Spleen (tissue), 11 donors: ENCODE measurements around the gene PRKCB. TPM values are rescaled to one million over a fixed set of nuclear protein-coding genes. Genes with fewer than 3 reads are reported as not detected.

ENCODE experiments used
- DNase-seq: peaks from one replicate; pipeline ENCODE4 v3.0.0-alpha.2; 2020
- H3K27ac ChIP-seq, 8 donors: fragments of 200-600 bp; sonication (generic) in 7 of 8; 1 replicate in 4 of 8; 2 replicates in 4 of 8; pipeline versions ENCODE4 v1.5.0 to v1.8.0; 2016 to 2021; ENCODE audit warnings: inconsistent platforms in 4 of 8, mild to moderate bottlenecking in 4 of 8, moderate library complexity in 1 of 8
- H3K27me3 ChIP-seq, 7 donors: fragments of 200-600 bp; sonication (generic) in 6 of 7; replicated peaks in 1 of 7; 1 replicate in 4 of 7; 2 replicates in 3 of 7; pipeline versions ENCODE4 v1.5.0 to v1.8.0; 2016 to 2021; ENCODE audit warnings: inconsistent platforms in 3 of 7, mild to moderate bottlenecking in 1 of 7
- H3K36me3 ChIP-seq, 6 donors: fragments of 200-600 bp; sonication (generic) in 5 of 6; 1 replicate in 4 of 6; 2 replicates in 2 of 6; pipeline versions ENCODE4 v1.5.0 to v1.8.0; 2016 to 2021; ENCODE audit warnings: inconsistent platforms in 2 of 6
- H3K4me1 ChIP-seq, 6 donors: fragments of 200-600 bp; sonication (generic) in 5 of 6; 1 replicate in 3 of 6; 2 replicates in 3 of 6; pipeline versions ENCODE4 v1.5.0 to v1.8.0; 2016 to 2021; ENCODE audit warnings: inconsistent platforms in 3 of 6
- H3K4me3 ChIP-seq, 8 donors: fragments of 200-600 bp; sonication (generic) in 7 of 8; 1 replicate in 4 of 8; 2 replicates in 4 of 8; pipeline versions ENCODE4 v1.5.0 to v1.8.0; 2016 to 2021; ENCODE audit warnings: inconsistent platforms in 4 of 8, mild to moderate bottlenecking in 4 of 8, moderate library complexity in 2 of 8
- H3K9me3 ChIP-seq, 8 donors: fragments of 200-600 bp; sonication (generic) in 7 of 8; 1 replicate in 4 of 8; 2 replicates in 4 of 8; pipeline versions ENCODE4 v1.5.0 to v1.8.0; 2016 to 2021; ENCODE audit warnings: inconsistent platforms in 4 of 8
- CTCF ChIP-seq, 11 experiments: fragments of 200-600 bp in 7 of 11; fragments of 450-650 bp in 4 of 11; sonication (generic) in 4 of 11; IDR thresholded peaks in 8 of 11; conservative IDR thresholded peaks in 3 of 11; 1 replicate in 7 of 11; 2 replicates in 4 of 11; pipeline versions ENCODE4 v1.4.0 to v1.8.0; 2016 to 2021; ENCODE audit warnings: antibody characterized with exemption in 11 of 11, inconsistent platforms in 4 of 11, mild to moderate bottlenecking in 1 of 11
- POLR2A ChIP-seq, 3 donors: fragments of 450-650 bp; IDR thresholded peaks; one replicate each; pipeline ENCODE4 v1.5.1; 2017; ENCODE audit warnings: antibody characterized with exemption in 3 of 3, mild to moderate bottlenecking in 1 of 3
- POLR2AphosphoS5 ChIP-seq, 3 donors: sonication (generic); formaldehyde crosslinking; IDR thresholded peaks; one replicate each; pipeline ENCODE4 v1.5.1; 2017; ENCODE audit warnings: antibody characterized with exemption in 3 of 3
- WGBS, 5 donors: extraction: QIAGEN DNeasy Blood & Tissue Kit in 3 of 5; methylation state at CpG; one replicate each; pipeline versions ENCODE4 v1.1.5 to v1.1.7; 2013 to 2018; 5-methylcytosine and 5-hydroxymethylcytosine counted together
- intact Hi-C: fragments of 100-400 bp; cut with DNase I; formaldehyde crosslinking; loops from one replicate; pipeline ENCODE4 v1.15.0; 2023; ENCODE audit warnings: low total_unique reads
- polyA plus RNA-seq, 3 donors: library from polyadenylated mRNA; stranded (reverse); fragments of 200-250 nt; gene quantifications; one replicate each; pipeline ENCODE4 v1.2.1, GENCODE V29; 2013
- total RNA-seq, 7 donors: library from RNA; depleted of rRNA in 3 of 7; stranded (reverse); fragments of >200 nt in 3 of 7; fragmentation: NEBNext Ultra II Directional in 4 of 7; extraction: Animal tissue kit (Norgen Biotek cat#: 25700) in 4 of 7; gene quantifications; one replicate each; pipeline versions ENCODE4 v1.1.0 to v1.2.1, GENCODE V29; 2016 to 2021
- donor health status: healthy with polysubstance abuse.
- donor health status: DM: no; HTN: no; CAD: no; lungs with moderate emphysema.
- donor health status: DM: no; HTN: no; CAD: no.
- donor health status: Bipolar disorder and iron deficiency.
- donor health status: healthy.
- donor health status: DM: no; HTN: no; CAD: no.
- donor health status: DM: yes; HTN: yes; CAD: no.

The PRKCB gene
- total and polyA plus RNA-seq, 10 donors: 33.8 to 284 (median 182) TPM

GRCh38 chr16:24180451-24180850, 344.7 kb downstream of the PRKCB start:
- TF ChIP-seq POLR2A (IDR thresholded peaks at IDR 0.05) (no peak), POLR2AphosphoS5 (IDR thresholded peaks at IDR 0.05) (no peak), CTCF (IDR thresholded peaks at IDR 0.05 in 8 of 11, conservative IDR thresholded peaks at IDR 0.05 in 3 of 11) (no peak)
- no peak for DNase-seq
- WGBS, 5 donors: 86 to 96% (median 94%) methylated on average over 8 of the region's 8 CpGs
- H3K27me3 ChIP-seq: no peaks in the 10 kb centered on the region
- H3K36me3 ChIP-seq: peaks cover 0 to 100% (median 50%) of the 10 kb centered on the region in 6 donors
- intact Hi-C loops: no loop called here
- H3K4me3 ChIP-seq: no peak overlapping the region
- no peak overlapping the region for H3K27ac ChIP-seq
- no peaks in the 10 kb centered on the region for H3K4me1 ChIP-seq
- H3K9me3 ChIP-seq: no peaks in the 10 kb centered on the region

GRCh38 chr16:24188021-24188542, 352.3 kb downstream of the PRKCB start:
- Histone ChIP-seq H3K4me1 (no peaks in the 10 kb centered on the region), H3K4me3 (no peak overlapping the region), H3K27ac (no peak overlapping the region), H3K9me3 (no peaks in the 10 kb centered on the region), H3K27me3 (no peaks in the 10 kb centered on the region), H3K36me3 (peaks cover 0 to 100% (median 50%) of the 10 kb centered on the region in 6 donors)
- no peak for TF ChIP-seq POLR2A (IDR thresholded peaks at IDR 0.05)
- TF ChIP-seq POLR2AphosphoS5 (IDR thresholded peaks at IDR 0.05): no peak
- no peak for TF ChIP-seq CTCF (IDR thresholded peaks at IDR 0.05 in 8 of 11, conservative IDR thresholded peaks at IDR 0.05 in 3 of 11)
- intact Hi-C loops: no loop called here
- DNase-seq: no peak
- WGBS, 5 donors: 77 to 88% (median 85%) methylated on average over 9 of the region's 9 CpGs

- intact Hi-C loops: no loop called here
- Histone ChIP-seq H3K27me3 (no peaks in the 10 kb centered on the region), H3K4me1 (no peaks in the 10 kb centered on the region), H3K27ac (no peak overlapping the region), H3K36me3 (peaks cover 0 to 100% (median 50%) of the 10 kb centered on the region in 6 donors), H3K9me3 (no peaks in the 10 kb centered on the region), H3K4me3 (no peak overlapping the region)
- WGBS, 5 donors: 74 to 88% (median 75%) methylated on average over 6 of the region's 6 CpGs
- TF ChIP-seq POLR2A (IDR thresholded peaks at IDR 0.05) (no peak), CTCF (IDR thresholded peaks at IDR 0.05 in 8 of 11, conservative IDR thresholded peaks at IDR 0.05 in 3 of 11) (no peak), POLR2AphosphoS5 (IDR thresholded peaks at IDR 0.05) (no peak)
- no peak for DNase-seq
Measured at GRCh38 chr16:24188751-24189318, 353.1 kb downstream of the PRKCB start.

GRCh38 chr16:24189941-24190340, 354.2 kb downstream of the PRKCB start:
- no peak for TF ChIP-seq POLR2AphosphoS5 (IDR thresholded peaks at IDR 0.05)
- no peak for TF ChIP-seq CTCF (IDR thresholded peaks at IDR 0.05 in 8 of 11, conservative IDR thresholded peaks at IDR 0.05 in 3 of 11)
- no peak for TF ChIP-seq POLR2A (IDR thresholded peaks at IDR 0.05)
- WGBS, 5 donors: 54 to 76% (median 68%) methylated on average over 3 of the region's 3 CpGs
- intact Hi-C loops: no loop called here
- Histone ChIP-seq H3K4me3 (no peak overlapping the region), H3K27ac (no peak overlapping the region), H3K4me1 (no peaks in the 10 kb centered on the region), H3K9me3 (no peaks in the 10 kb centered on the region), H3K27me3 (no peaks in the 10 kb centered on the region), H3K36me3 (peaks cover 0 to 100% (median 46%) of the 10 kb centered on the region in 6 donors)
- DNase-seq: no peak
